Calu3 (cell line): ENCODE results near the gene MYRFL. TPM values are rescaled to one million over a fixed set of nuclear protein-coding genes. Genes with fewer than 3 reads are reported as not detected.
"Not testable (repeated sequence)": the region's sequence is repeated elsewhere in the genome, so short reads cannot be mapped to it uniquely, and the experiment has no call there.

ENCODE experiments used
- BruUV-seq: library from RNA; stranded (reverse); fragments of 400-500 nt; replicated peaks from 2 replicates; lab custom pipeline; 2021; lab: Mats Ljungman, UMichigan
- CTCF ChIA-PET: fragments of 300-600 bp; sonication (Branson Sonifier 250); formaldehyde crosslinking; loops from one replicate; lab custom pipeline; 2022; ENCODE audit warnings: antibody characterized with exemption; lab: Charles Lee
- DNase-seq: peaks from one replicate; pipeline ENCODE4 v3.0.0; 2022
- H3K27ac Mint-ChIP-seq: one replicate; pipeline ENCODE4 v1.8.0; 2022; ENCODE audit warnings: mixed read lengths; ENCODE audit not compliant: unreplicated experiment
- H3K27me3 Mint-ChIP-seq: one replicate; pipeline ENCODE4 v1.8.0; 2022; ENCODE audit warnings: mixed read lengths; ENCODE audit not compliant: unreplicated experiment
- H3K36me3 Mint-ChIP-seq: one replicate; pipeline ENCODE4 v1.8.0; 2022; ENCODE audit warnings: mild to moderate bottlenecking, moderate library complexity, mixed read lengths; ENCODE audit not compliant: insufficient read depth, unreplicated experiment
- H3K4me1 Mint-ChIP-seq: one replicate; pipeline ENCODE4 v1.8.0; 2022; ENCODE audit warnings: mild to moderate bottlenecking, low read depth, mixed read lengths; ENCODE audit not compliant: unreplicated experiment
- H3K4me3 Mint-ChIP-seq: one replicate; pipeline ENCODE4 v1.8.0; 2022; ENCODE audit warnings: mild to moderate bottlenecking, low read depth, moderate library complexity, mixed read lengths; ENCODE audit not compliant: unreplicated experiment
- H3K9me3 Mint-ChIP-seq: one replicate; pipeline ENCODE4 v1.8.0; 2022; ENCODE audit warnings: low read depth, mixed read lengths; ENCODE audit not compliant: unreplicated experiment
- CTCF ChIP-seq: fragments of 200-600 bp; IDR thresholded peaks from one replicate; pipeline ENCODE4 v1.8.0; 2022; ENCODE audit warnings: antibody characterized with exemption; ENCODE audit not compliant: unreplicated experiment
- intact Hi-C: fragments of 100-400 bp; cut with micrococcal nuclease; formaldehyde crosslinking; loops from one replicate; pipeline ENCODE4 v1.10.0; 2022; ENCODE audit not compliant: unreplicated experiment
- total RNA-seq: library from RNA; stranded (reverse); gene quantifications from 2 replicates; pipeline ENCODE4 v1.2.3, GENCODE V29; 2022

Gene MYRFL
- total RNA-seq, 1 experiment from 2014 or later: 1.7 TPM

- H3K27ac Mint-ChIP-seq: no peak overlapping the region
- no peak for DNase-seq
- CTCF ChIA-PET: interaction anchor here (0.7 kb wide), 1 partner anchor 33 kb away, joined by 3 read pairs; no protein-coding TSS in a partner anchor
- TF ChIP-seq CTCF: no peak
- BruUV-seq: no TSS peak
- H3K27me3 Mint-ChIP-seq: no peaks in the 10 kb centered on the region
- no peaks in the 10 kb centered on the region for H3K4me1 Mint-ChIP-seq
- peaks cover 2% of the 10 kb centered on the region for H3K9me3 Mint-ChIP-seq
- no peaks in the 10 kb centered on the region for H3K36me3 Mint-ChIP-seq
- H3K4me3 Mint-ChIP-seq: no peak overlapping the region
- intact Hi-C loops: no loop called here
Measured at GRCh38 chr12:69851976-69852375, 26.9 kb downstream of the MYRFL start.

- H3K4me3 Mint-ChIP-seq, H3K36me3 Mint-ChIP-seq, intact Hi-C loops, H3K27me3 Mint-ChIP-seq, DNase-seq, H3K9me3 Mint-ChIP-seq, CTCF ChIA-PET, H3K4me1 Mint-ChIP-seq, BruUV-seq, H3K27ac Mint-ChIP-seq: not testable (repeated sequence)
Measured at GRCh38 chr12:69853176-69853961, 28.3 kb downstream of the MYRFL start.

- intact Hi-C loops: no loop called here
- Mint-ChIP-seq H3K9me3 (no peaks in the 10 kb centered on the region), H3K27me3 (no peaks in the 10 kb centered on the region), H3K4me3 (no peak overlapping the region), H3K4me1 (no peaks in the 10 kb centered on the region), H3K27ac (no peak overlapping the region), H3K36me3 (no peaks in the 10 kb centered on the region)
- TF ChIP-seq CTCF: no peak
- DNase-seq: no peak
- no TSS peak for BruUV-seq
- CTCF ChIA-PET: interaction anchor here (0.6 kb wide), 1 partner anchor 167 kb away, joined by 3 read pairs; no protein-coding TSS in a partner anchor
Measured at GRCh38 chr12:69866698-69867097, 41.7 kb downstream of the MYRFL start.

- Mint-ChIP-seq H3K27me3 (no peaks in the 10 kb centered on the region), H3K9me3 (no peaks in the 10 kb centered on the region), H3K36me3 (no peaks in the 10 kb centered on the region), H3K27ac (no peak overlapping the region), H3K4me1 (peaks cover 10% of the 10 kb centered on the region), H3K4me3 (no peak overlapping the region)
- intact Hi-C loops: no loop called here
- no peak for DNase-seq
- CTCF ChIA-PET: no interaction called here
- no peak for TF ChIP-seq CTCF
- BruUV-seq: no TSS peak
Measured at GRCh38 chr12:69868695-69869094, 43.7 kb downstream of the MYRFL start.

- DNase-seq: no peak
- intact Hi-C loops: no loop called here
- Mint-ChIP-seq H3K27me3 (no peaks in the 10 kb centered on the region), H3K9me3 (no peaks in the 10 kb centered on the region), H3K27ac (no peak overlapping the region), H3K36me3 (no peaks in the 10 kb centered on the region), H3K4me1 (peaks cover 21% of the 10 kb centered on the region), H3K4me3 (no peak overlapping the region)
- BruUV-seq: no TSS peak
- no peak for TF ChIP-seq CTCF
- CTCF ChIA-PET: interaction anchor here (1.0 kb wide), 1 partner anchor 93 kb away, joined by 3 read pairs; no protein-coding TSS in a partner anchor
Measured at GRCh38 chr12:69872804-69873203, 47.8 kb downstream of the MYRFL start.
